ENCODE measurements around the gene SMIM22.

SMIM22 gene

GRCh38 chr16:4814542-4815173 is 19.5 kb downstream of the SMIM22 start:
- no peak for DNase-seq (ENCODE audit: low read depth)

- no peak for DNase-seq (ENCODE audit: low read depth)
These were observed 25.5 kb downstream of the SMIM22 start for GRCh38 chr16:4820652-4821051.

- no peak for DNase-seq (ENCODE audit: low read depth)
These were observed 30.0 kb downstream of the SMIM22 start for GRCh38 chr16:4825196-4825595.

- DNase-seq (ENCODE audit: low read depth) = no peak
These were observed 31.4 kb downstream of the SMIM22 start for GRCh38 chr16:4826526-4826925.

GRCh38 chr16:4826980-4827379 is 31.8 kb downstream of the SMIM22 start:
- DNase-seq (ENCODE audit: low read depth) = no peak

- DNase-seq (ENCODE audit: low read depth) = no peak
These were observed 33.6 kb downstream of the SMIM22 start for GRCh38 chr16:4828567-4829321.

GRCh38 chr16:4830408-4830807 is 35.2 kb downstream of the SMIM22 start:
- no peak for DNase-seq (ENCODE audit: low read depth)

- DNase-seq (ENCODE audit: low read depth) = no peak
These were observed 36.4 kb downstream of the SMIM22 start for GRCh38 chr16:4831616-4832015.

GRCh38 chr16:4832698-4833343 is 37.7 kb downstream of the SMIM22 start:
- no peak for DNase-seq (ENCODE audit: low read depth)

GRCh38 chr16:4833584-4833983 is 38.4 kb downstream of the SMIM22 start:
- DNase-seq (ENCODE audit: low read depth) = no peak

GRCh38 chr16:4836727-4837126 is 41.6 kb downstream of the SMIM22 start:
- no peak for DNase-seq (ENCODE audit: low read depth)

- no peak for DNase-seq (ENCODE audit: low read depth)
These were observed 42.7 kb downstream of the SMIM22 start for GRCh38 chr16:4837733-4838501.

- no peak for DNase-seq (ENCODE audit: low read depth)
These were observed 44.8 kb downstream of the SMIM22 start for GRCh38 chr16:4839942-4840341.

- no peak for DNase-seq (ENCODE audit: low read depth)
These were observed 45.8 kb downstream of the SMIM22 start for GRCh38 chr16:4840984-4841383.
